ENCODE data around the gene PPP1R15B. TPM values are rescaled to one million over a fixed set of nuclear protein-coding genes. Genes with fewer than 3 reads are reported as not detected.
A peak's percentile ranks its signal among the peaks of the same experiment; 100 is the strongest.

Gene PPP1R15B
- total RNA-seq, 1 donor from 2014 or later = 26.6 TPM

GRCh38 chr1:204437796-204438570, 26.4 kb upstream of the PPP1R15B start:
- TF ChIP-seq, protein P1, sequence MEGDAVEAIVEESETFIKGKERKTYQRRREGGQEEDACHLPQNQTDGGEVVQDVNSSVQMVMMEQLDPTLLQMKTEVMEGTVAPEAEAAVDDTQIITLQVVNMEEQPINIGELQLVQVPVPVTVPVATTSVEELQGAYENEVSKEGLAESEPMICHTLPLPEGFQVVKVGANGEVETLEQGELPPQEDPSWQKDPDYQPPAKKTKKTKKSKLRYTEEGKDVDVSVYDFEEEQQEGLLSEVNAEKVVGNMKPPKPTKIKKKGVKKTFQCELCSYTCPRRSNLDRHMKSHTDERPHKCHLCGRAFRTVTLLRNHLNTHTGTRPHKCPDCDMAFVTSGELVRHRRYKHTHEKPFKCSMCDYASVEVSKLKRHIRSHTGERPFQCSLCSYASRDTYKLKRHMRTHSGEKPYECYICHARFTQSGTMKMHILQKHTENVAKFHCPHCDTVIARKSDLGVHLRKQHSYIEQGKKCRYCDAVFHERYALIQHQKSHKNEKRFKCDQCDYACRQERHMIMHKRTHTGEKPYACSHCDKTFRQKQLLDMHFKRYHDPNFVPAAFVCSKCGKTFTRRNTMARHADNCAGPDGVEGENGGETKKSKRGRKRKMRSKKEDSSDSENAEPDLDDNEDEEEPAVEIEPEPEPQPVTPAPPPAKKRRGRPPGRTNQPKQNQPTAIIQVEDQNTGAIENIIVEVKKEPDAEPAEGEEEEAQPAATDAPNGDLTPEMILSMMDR (conservative IDR thresholded peaks at IDR 0.05; ENCODE audit: low read depth, low read length) = no peak
- no peak overlapping the region for H3K4me3 ChIP-seq (ENCODE audit: low read depth, low read length)
- DNase-seq (ENCODE audit: low read depth) = no peak

GRCh38 chr1:204435872-204436271, 24.3 kb upstream of the PPP1R15B start:
- no peak overlapping the region for H3K4me3 ChIP-seq (ENCODE audit: low read depth, low read length)
- TF ChIP-seq, protein P1 (conservative IDR thresholded peaks at IDR 0.05; ENCODE audit: low read depth, low read length) = no peak

GRCh38 chr1:204435381-204435831, 23.8 kb upstream of the PPP1R15B start:
- TF ChIP-seq, protein P1 (conservative IDR thresholded peaks at IDR 0.05; ENCODE audit: low read depth, low read length) = no peak
- H3K4me3 ChIP-seq (ENCODE audit: low read depth, low read length) = no peak overlapping the region
- DNase-seq (ENCODE audit: low read depth) = no peak

More at GRCh38 chr1:204435872-204436271, 24.3 kb upstream of the PPP1R15B start:
- DNase-seq (ENCODE audit: low read depth) = no peak

DNA sequence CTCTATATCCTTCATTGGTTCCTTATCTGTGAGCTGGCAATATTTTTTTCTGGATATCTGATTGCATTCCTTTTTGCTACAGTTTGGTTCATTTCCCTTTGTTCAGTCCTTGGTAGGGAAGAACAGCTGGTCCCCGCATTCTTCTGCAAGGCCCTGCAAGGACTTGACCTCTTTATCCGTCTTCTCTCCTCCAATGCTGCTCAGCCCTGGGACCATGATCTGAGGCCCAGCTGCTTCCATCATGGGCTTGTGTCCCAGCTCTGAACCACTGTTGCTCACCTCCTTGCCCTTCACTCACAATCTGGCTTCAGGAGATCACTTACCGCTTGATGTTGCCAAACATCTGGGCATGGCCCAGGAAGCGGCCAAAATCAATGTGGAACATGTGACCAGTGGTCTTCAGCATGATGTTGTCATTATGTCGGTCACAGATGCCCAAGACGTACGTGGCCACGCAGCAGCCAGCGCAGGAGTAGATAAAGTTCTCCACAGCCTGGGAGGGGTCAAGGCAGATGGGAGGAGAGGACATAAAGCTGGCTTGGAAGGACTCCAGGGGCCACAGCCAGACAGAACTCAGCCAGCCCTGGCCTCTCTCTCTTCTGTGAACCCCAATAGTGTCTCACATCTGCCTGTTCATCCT, 22.6 kb upstream of the PPP1R15B start:
- no peak overlapping the region for H3K4me3 ChIP-seq (ENCODE audit: low read depth, low read length)
- TF ChIP-seq, protein P1 (conservative IDR thresholded peaks at IDR 0.05; ENCODE audit: low read depth, low read length) = no peak
- DNase-seq (ENCODE audit: low read depth) = no peak

DNA sequence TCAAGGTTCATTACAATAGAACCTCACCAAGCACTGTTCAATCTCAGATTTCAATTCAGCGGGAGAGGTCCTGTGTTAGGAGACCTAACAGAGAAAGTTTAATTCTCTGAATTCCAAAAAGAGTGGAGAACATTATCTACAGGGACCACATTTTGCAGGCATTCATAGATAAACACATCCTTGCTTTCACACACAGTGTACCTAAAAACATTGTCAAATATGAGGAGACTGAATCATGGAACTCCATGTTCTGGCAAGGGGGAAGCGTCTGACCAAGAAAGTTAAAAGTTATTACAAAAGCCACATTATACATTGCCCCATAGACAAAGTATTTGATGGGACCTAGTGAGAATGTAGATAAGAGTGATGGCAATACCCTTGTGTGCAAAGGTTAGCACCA, 21.1 kb upstream of the PPP1R15B start:
- no peak for DNase-seq (ENCODE audit: low read depth)
- TF ChIP-seq, protein P1 (conservative IDR thresholded peaks at IDR 0.05; ENCODE audit: low read depth, low read length) = no peak
- H3K4me3 ChIP-seq (ENCODE audit: low read depth, low read length) = no peak overlapping the region

GRCh38 chr1:204431310-204432184, 19.9 kb upstream of the PPP1R15B start:
- H3K4me3 ChIP-seq (ENCODE audit: low read depth, low read length) = no peak overlapping the region
- no peak for DNase-seq (ENCODE audit: low read depth)
- TF ChIP-seq, protein P1 (conservative IDR thresholded peaks at IDR 0.05; ENCODE audit: low read depth, low read length) = peak; percentile 97

All from epithelial cell of proximal tubule (primary cell).